ENCODE results near the gene WDR86. TPM values are rescaled to one million over a fixed set of nuclear protein-coding genes. Genes with fewer than 3 reads are reported as not detected.

Gene WDR86
- total and polyA plus RNA-seq, 2 experiments from 2014 or later, result 9.1 to 59.1 TPM

GRCh38 chr7:151393031-151393977 lies 16.5 kb downstream of the WDR86 start:
- ATAC-seq (no peak), DNase-seq (ENCODE audit: low spot score) (no peak)
- Histone ChIP-seq H3K27ac (ENCODE audit: low read depth) (no peak overlapping the region), H3K4me2 (no peak overlapping the region), H3K27me3 (ENCODE audit: insufficient read depth) (no peaks in the 10 kb centered on the region), H3K4me3 (no peak overlapping the region), H3F3A (replicated peaks; ENCODE audit: low read depth) (peaks cover 4% of the 10 kb centered on the region; the same call in 1 of the 2 replicates), H3K36me3 (ENCODE audit: insufficient read depth) (no peaks in the 10 kb centered on the region), H4K20me1 (replicated peaks; ENCODE audit: insufficient read depth) (no peaks in the 10 kb centered on the region), H3K9me2 (ENCODE audit: insufficient read depth) (no peaks in the 10 kb centered on the region), H2AFZ (no peak overlapping the region), H3K79me2 (replicated peaks; ENCODE audit: insufficient read depth) (no peaks in the 10 kb centered on the region), H3K4me1 (ENCODE audit: insufficient read depth) (no peaks in the 10 kb centered on the region)
- H3K36me3 Mint-ChIP-seq (ENCODE audit: low read depth), result peaks cover 5% of the 10 kb centered on the region
- peaks cover 24% of the 10 kb centered on the region for H3K4me1 Mint-ChIP-seq
- no peak overlapping the region for H3K27ac Mint-ChIP-seq
- no peak overlapping the region for H3K4me3 Mint-ChIP-seq
- no peak for TF ChIP-seq NANOG (IDR thresholded peaks at IDR 0.05; ENCODE audit: borderline replicate concordance)
- no peak for TF ChIP-seq CREB1 (CRISPR knock-in tag; IDR thresholded peaks at IDR 0.05; ENCODE audit: low read depth)
- TF ChIP-seq EZH2phosphoT487 (IDR thresholded peaks at IDR 0.05; ENCODE audit: unreplicated experiment), result no peak
- TF ChIP-seq ETS1 (IDR thresholded peaks at IDR 0.05), result no peak
- TF ChIP-seq STAT1 (IDR thresholded peaks at IDR 0.05; ENCODE audit: unreplicated experiment), result no peak
- TF ChIP-seq ZNF331 (CRISPR knock-in tag; IDR thresholded peaks at IDR 0.05; ENCODE audit: low read depth), result no peak
- no peak for TF ChIP-seq POLR2AphosphoS5 (IDR thresholded peaks at IDR 0.05; ENCODE audit: low read depth)
- no peak for TF ChIP-seq CTCF (conservative IDR thresholded peaks at IDR 0.05; ENCODE audit: low read depth in 2 of 2)
- TF ChIP-seq EZH2 (IDR thresholded peaks at IDR 0.05; ENCODE audit: low read depth, unreplicated experiment), result no peak
- no peak for TF ChIP-seq ZNF462 (CRISPR knock-in tag; IDR thresholded peaks at IDR 0.05)
- no peak for TF ChIP-seq ZNF114 (CRISPR knock-in tag; IDR thresholded peaks at IDR 0.05)
- TF ChIP-seq REST (IDR thresholded peaks at IDR 0.05; ENCODE audit: unreplicated experiment), result no peak
- TF ChIP-seq JUNB (IDR thresholded peaks at IDR 0.05; ENCODE audit: unreplicated experiment), result no peak
- peaks cover 9% of the 10 kb centered on the region for H3K27me3 Mint-ChIP-seq (ENCODE audit: insufficient read depth, low read depth, poor library complexity)
- no peaks in the 10 kb centered on the region for H3K9me3 Mint-ChIP-seq

Data from GM23338 (cell line).